DMS114 treated with DMSO at 0.1 percent for 48 hours (cell line): ENCODE measurements around the gene CYP2D6.
"Not testable (repeated sequence)": the region's sequence is repeated elsewhere in the genome, so short reads cannot be mapped to it uniquely, and the experiment has no call there.

ENCODE experiments used
- DNase-seq: peaks from one replicate; lab custom pipeline; 2025; ENCODE audit not compliant: unreplicated experiment; lab: John Stamatoyannopoulos, UW

The CYP2D6 gene

GRCh38 chr22:42130639-42131431 is at the start of gene CYP2D6:
Gene CYP2D6 (minus strand): TSS chr22:42130810. CDS start chr22:42130791, 19 bp downstream.
- DNase-seq = not testable (repeated sequence)

GRCh38 chr22:42179616-42180015 is 49.0 kb upstream of the CYP2D6 start:
- no peak for DNase-seq

GRCh38 chr22:42178910-42179519 is 48.4 kb upstream of the CYP2D6 start:
- DNase-seq = no peak

GRCh38 chr22:42177891-42178336 is 47.3 kb upstream of the CYP2D6 start:
- DNase-seq = no peak

DNA sequence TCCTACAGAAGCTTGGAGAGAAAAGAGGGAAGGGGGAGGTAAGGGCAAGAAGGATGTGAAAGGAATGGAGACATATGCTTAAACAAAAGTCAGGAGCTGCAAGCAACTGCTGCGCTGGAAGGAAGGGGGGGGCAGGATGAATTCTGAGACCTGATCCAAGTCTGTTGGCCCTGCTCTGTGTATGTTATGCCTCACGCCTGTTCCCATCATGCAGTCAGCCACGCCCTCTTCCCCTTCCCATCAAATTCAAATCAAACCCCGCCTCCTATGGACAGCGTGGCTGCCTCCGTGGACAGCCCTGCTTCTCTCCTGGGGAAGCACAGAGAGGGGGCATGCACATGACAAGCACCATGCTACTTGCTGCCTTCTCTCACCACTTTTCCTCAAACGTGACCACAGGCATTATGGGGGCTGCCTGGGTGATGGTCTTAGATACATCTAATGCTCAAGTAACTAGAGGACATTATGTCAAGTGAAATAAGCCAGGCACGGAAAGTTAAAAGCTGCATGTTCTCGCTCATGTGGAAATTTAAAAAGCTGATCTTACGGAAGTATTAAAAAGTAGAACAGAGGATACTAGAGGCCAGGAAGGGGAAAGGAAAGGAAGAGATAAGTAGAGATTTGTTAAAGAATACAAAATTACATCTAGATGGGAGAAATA is 45.8 kb upstream of the CYP2D6 start:
- no peak for DNase-seq

DNA sequence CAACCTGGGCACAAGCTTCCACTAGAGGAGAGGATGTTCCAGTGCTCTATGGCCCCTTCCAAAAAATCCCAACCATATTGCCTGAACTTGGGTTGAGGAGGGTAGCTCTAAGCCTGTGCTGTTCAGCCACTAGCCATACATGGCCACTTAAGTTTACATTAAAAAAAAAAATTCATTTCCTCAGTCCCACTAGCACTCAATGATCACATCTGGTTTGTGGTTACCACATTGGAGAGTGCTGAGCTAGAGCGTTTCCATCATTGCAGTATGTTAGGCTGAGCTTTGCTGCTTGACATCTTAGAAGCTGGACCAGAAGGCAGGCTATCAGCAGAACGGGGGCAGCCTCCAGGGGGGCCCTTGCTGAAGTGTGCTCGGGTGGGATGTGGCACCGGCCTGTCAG is 43.5 kb upstream of the CYP2D6 start:
- DNase-seq = no peak

- DNase-seq = no peak
Measured at GRCh38 chr22:42173183-42173926, 42.7 kb upstream of the CYP2D6 start.

DNA sequence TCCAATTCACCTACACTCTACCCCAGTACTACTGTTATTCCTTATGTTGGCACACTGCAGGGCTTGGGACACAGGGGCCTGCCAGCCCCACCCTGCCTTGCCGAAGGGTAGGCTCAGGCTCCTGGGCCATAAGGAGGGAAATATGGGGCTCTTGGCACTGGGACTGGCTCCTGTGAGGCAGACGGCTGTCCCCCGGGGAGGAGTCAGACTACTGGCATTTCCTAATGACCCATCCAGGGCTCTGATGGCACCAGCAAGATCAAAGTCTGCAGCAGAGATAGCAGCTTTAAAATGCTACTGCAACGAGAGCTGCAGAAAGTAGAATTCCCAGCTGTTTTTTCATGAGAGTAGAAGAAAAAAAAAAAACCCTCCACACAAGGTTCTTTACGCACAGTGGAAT is 42.2 kb upstream of the CYP2D6 start:
- no peak for DNase-seq

DNA sequence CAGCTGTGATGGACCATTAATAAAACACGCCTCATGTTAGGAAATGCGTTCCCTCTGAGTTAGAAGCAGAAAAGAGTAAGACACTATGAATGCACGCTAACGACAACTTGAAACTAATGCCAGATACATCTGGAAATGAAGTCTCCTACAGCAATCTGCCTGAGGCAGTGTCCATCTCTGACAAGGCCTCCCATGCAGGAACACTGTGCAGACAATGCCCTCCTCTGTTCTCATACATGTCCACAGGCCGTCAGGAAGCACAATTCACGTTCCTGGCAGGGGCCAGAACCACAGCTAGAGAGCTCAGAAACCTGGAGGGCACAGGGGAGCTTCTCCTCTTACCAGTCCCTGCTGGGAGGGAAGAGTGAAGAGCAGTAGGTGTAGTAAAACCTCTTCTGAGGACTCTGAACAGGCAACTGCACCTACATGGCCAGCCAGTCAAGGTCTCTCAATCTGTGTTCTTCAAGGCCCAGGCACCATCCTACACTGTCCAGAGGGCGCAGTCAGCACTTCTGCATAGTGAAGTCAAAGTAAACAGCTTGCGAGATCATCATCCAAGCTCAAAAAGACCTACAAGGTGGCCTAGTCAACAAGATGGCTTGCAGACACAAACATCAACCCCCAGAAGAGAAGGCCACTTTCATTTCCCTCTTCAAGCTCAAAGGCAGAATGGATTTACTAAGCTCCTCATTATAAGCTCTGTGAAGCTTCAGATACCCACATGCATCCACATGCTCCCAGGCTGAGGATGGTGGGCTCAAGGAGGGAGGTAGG is 41.5 kb upstream of the CYP2D6 start:
- no peak for DNase-seq

DNA sequence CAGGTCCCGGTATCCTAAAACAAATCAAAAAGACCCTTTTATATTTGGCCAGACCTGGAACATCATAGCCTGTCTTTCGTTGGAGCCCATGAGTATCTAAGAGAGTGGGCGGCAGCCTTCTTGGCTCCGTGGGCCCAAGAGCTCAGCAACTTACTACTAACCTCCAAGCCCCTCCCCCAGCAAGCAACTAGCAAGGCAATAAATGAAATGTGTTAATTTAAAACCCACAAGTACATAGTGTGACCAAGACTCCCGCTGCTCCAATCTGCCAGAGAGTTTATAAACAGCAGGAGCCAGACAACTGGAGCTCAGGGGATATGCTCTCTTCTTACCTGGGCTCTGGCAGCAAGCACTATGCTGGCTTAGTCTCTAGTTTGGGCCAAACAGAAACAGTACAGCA is 40.8 kb upstream of the CYP2D6 start:
- DNase-seq = no peak

DNA sequence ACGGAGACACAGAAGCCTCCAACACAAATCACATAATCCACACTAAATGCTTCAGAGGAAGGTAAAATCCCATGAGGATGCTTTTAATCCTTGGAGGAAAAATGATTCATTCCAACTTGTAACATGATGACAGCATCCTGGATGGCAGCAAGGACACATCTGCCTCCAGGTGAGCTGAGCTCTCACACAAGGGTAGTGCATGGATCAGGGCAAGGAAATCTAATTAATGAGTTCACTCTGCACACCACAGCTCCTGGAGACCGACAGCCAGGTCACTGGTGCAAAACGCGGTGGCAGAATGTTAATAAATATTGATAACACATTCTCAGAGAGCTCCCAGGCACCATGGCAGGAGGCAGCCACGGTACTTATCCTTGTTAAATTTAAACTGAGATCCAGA is 40.3 kb upstream of the CYP2D6 start:
- no peak for DNase-seq

- peak; percentile 63 for DNase-seq
Measured at GRCh38 chr22:42169055-42169469, 38.5 kb upstream of the CYP2D6 start.

GRCh38 chr22:42168476-42168875 is 37.9 kb upstream of the CYP2D6 start:
- no peak for DNase-seq

GRCh38 chr22:42167066-42167465 is 36.5 kb upstream of the CYP2D6 start:
- no peak for DNase-seq

DNA sequence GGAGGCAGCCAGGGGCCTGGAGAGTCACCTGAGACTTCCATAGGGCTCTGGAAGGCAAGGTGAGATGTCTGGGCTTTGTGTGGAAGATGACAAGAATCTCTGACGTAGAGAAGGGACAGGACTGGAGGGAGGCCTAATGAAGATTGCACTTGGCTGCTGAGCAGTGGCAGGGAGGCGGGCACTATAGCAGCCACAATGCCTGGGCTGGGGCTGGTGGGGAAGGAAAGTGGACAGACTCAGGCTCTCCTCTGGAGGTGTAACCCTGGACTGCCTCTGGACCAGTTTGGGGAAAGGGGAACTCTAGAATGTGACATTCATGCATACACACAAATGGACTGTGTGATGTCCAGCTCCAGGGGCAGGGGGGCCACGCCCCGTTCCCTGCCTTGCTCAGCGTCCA is 34.3 kb upstream of the CYP2D6 start:
- no peak for DNase-seq

GRCh38 chr22:42163515-42163914 is 32.9 kb upstream of the CYP2D6 start:
- DNase-seq = no peak

DNA sequence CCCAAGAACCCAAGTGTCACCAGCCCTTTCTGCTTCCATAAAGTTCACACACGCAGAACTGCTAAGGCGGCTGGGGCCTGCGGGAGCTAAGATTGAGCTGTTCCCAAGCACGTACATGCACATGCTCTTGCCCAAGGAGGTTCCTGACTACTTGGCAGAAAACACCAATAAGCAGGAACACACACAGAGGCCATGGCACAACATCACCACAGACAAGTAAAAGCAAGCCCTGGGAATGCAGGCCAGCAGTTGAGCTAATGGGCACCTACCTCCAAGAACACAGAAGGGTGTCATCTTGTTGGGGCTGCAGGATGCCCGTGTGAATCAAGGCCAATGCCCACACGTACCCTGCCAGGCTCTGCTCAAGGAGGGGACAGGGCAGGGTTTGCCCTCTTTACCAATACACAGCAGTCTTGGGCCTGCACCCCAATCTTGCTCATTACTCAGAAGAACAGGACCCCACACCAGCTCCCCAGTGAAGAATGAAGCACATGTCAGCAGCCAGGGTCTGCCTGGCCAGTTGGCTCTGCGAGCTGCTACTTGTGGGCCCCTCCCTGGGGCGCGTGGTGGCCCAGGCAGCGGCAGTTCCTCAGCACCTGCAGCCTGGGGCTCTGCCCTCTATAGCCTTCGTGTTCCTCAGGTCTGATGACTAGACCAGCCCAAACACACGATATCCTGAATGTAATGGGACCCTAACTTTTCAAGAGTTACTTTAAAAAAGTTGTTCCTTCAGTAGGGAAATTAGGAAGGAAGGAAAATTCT is 32.3 kb upstream of the CYP2D6 start:
- DNase-seq = no peak

GRCh38 chr22:42160830-42161696 is 30.5 kb upstream of the CYP2D6 start:
- DNase-seq = no peak

- no peak for DNase-seq
Measured at GRCh38 chr22:42160251-42160650, 29.6 kb upstream of the CYP2D6 start.
